GM12801 (cell line): ENCODE measurements around the gene SKAP1.

Experiments used
- CTCF ChIP-seq: IDR thresholded peaks from one replicate; pipeline ENCODE4 v1.5.1; 2011; ENCODE audit warnings: control low read depth; ENCODE audit not compliant: insufficient read length; ENCODE audit errors: extremely low read depth

SKAP1 gene

GRCh38 chr17:48236681-48237134, 193.3 kb downstream of the SKAP1 start:
- no peak for TF ChIP-seq CTCF

DNA sequence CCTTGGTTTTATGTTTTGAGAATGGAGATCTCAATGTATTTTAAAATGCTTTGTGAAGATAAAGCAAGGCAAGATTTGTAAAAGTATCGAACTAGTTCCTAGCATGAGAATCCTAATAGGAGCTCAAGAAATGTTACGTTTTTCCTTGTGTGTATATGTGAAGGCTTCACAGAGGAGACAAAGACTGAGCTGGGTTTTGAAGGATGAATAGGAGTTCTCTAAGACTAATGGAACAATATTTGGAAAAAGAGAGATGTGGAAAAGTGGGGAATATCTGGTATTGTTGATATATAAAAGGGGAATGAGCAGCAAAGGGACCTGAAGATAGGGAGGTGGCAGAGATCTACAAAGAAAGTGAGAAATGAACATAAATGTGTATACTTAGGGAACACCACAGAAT, 195.1 kb downstream of the SKAP1 start:
- TF ChIP-seq CTCF = no peak

GRCh38 chr17:48231995-48232959, 197.7 kb downstream of the SKAP1 start:
- TF ChIP-seq CTCF = no peak

DNA sequence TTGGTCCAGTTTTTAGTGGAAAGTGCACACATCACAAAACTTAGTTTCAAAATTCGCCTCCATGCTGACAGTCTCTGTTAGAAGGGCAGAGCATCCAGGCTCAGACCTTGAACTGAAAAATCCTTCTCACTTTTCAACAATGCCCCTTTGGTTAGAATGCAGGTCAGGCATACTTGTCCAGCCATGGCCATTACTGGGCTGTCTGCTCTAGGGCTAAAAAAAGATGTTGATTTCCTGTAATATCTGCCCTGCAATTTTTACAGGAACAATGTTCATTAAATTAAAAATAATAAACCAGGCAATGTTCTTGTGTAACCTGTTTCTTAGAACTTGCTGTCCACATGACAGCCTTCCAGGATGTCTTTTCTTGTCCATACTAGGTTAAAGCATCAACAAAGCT, 200.1 kb downstream of the SKAP1 start:
- TF ChIP-seq CTCF = no peak

DNA sequence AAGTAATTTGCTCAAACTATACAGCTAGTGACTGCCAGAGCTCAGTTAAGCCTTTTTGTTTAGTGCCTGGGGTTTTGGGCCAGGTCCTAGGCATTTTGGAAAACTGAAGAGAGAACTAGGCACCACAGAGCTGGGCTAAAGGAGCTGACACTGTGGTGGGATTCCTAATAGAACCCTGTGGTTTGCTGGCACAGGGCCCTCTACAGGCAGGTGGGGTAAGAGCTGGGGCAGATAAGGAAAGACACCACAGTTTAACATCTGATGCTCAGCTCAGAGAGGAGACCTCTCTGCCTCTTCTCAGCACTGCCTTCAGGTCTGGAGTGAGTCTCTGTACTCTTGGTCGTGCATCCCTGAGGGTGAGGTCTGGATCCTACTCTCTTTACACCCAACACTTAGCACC, 201.3 kb downstream of the SKAP1 start:
- no peak for TF ChIP-seq CTCF

DNA sequence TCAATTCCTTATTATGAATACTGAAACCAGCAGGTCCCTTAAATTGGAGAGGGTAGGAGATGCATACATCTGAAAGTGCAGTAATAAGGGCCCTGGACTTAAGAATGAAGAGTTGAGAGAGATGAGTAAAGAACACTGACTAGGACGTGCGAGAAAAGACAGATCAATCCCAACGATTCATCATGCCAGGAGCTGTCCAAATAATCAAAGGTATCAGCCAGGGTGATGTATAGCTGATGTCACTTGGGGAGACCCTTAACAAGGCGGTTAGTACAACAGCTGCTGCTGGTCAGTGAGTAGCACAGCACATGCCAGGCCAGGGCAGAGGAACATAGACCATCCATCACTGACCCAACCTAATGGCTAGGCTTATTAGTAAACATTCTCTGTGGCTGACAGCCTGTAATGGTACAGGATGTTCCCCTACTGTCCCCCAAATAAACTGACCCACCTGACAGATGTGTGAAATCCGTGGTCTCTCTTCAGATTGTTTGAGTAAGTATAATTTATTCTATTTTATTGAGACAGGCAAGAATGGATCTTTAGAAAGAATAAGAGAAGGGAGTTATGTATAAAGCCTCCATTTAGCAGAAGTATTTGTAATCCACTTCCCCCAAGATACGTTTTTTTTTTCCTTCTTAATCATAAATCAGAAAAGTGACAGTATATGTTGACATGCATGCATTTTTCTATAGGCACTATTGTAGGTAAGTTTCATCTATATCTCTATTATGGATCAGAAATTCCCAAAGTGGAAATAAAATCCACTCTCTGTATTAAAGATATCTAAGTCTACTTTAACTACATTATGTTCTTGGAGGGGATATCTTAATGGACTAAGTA, 204.1 kb downstream of the SKAP1 start:
- no peak for TF ChIP-seq CTCF

GRCh38 chr17:48223945-48224344, 206.1 kb downstream of the SKAP1 start:
- no peak for TF ChIP-seq CTCF
